ENCODE measurements around the gene COX7A2.
A peak's percentile ranks its signal among the peaks of the same experiment; 100 is the strongest.

The COX7A2 gene

DNA sequence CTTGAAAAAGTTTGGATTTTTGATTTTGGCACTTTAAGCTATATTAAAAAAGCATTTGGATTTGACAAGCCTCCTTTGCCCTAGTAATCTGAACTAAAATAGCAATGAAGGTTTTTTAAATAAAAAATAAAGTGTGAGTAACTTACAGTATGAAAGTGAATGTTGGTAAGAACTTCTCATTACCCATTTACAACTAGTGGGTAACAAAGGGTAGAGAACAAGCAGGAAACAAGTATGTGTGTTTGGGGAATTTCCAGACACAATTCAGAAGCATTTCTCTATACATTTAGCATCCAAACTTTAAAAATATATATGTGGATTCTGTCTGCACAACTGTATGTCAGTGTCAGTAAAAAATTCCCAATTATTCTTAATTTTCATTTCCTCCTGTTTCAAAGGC is 38.1 kb upstream of the COX7A2 start:
- TF ChIP-seq, protein P1, sequence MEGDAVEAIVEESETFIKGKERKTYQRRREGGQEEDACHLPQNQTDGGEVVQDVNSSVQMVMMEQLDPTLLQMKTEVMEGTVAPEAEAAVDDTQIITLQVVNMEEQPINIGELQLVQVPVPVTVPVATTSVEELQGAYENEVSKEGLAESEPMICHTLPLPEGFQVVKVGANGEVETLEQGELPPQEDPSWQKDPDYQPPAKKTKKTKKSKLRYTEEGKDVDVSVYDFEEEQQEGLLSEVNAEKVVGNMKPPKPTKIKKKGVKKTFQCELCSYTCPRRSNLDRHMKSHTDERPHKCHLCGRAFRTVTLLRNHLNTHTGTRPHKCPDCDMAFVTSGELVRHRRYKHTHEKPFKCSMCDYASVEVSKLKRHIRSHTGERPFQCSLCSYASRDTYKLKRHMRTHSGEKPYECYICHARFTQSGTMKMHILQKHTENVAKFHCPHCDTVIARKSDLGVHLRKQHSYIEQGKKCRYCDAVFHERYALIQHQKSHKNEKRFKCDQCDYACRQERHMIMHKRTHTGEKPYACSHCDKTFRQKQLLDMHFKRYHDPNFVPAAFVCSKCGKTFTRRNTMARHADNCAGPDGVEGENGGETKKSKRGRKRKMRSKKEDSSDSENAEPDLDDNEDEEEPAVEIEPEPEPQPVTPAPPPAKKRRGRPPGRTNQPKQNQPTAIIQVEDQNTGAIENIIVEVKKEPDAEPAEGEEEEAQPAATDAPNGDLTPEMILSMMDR (IDR thresholded peaks at IDR 0.05; ENCODE audit: low read depth, low read length), result no peak
- DNase-seq (ENCODE audit: low read depth in 2 of 2), result no peak
- no peak overlapping the region for H3K4me3 ChIP-seq (replicated peaks in 1 of 2; ENCODE audit: low read depth in 2 of 2, low read length in 2 of 2)

DNA sequence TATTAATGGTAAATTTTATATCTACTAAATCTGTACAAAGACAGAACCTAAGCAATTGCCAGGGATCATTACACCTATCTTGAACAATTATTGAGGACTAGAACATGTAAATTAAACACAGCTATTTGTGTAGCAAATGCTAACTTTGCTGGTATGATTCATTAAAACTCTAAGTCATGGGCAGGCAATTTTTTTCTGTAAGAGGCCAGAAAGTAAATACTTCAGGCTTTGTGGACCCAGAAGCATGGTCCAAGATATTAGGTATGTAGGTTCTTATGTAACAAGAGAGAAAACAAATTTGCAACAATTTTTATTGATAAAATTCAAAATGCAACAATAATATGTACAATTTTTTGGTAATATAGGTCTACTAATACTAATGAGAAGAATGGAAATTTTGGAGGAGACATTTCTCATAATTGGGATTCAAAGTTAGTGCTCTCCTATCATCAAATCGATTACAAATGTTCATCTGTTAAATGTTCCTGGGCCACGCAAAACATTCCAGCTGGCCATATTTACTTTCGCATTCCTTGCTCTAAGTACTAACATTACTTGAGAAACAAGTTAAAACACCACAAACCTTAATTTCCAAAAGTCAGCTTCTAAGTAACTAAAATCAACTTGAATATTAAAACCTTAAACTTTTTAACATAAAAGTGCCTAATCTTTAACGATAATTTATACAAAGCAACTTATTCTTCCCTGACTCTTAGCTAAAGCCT is 36.7 kb upstream of the COX7A2 start:
- H3K4me3 ChIP-seq (replicated peaks in 1 of 2; ENCODE audit: low read depth in 2 of 2, low read length in 2 of 2), result no peak overlapping the region
- no peak for DNase-seq (ENCODE audit: low read depth in 2 of 2)
- TF ChIP-seq, protein P1 (IDR thresholded peaks at IDR 0.05; ENCODE audit: low read depth, low read length), result no peak

DNA sequence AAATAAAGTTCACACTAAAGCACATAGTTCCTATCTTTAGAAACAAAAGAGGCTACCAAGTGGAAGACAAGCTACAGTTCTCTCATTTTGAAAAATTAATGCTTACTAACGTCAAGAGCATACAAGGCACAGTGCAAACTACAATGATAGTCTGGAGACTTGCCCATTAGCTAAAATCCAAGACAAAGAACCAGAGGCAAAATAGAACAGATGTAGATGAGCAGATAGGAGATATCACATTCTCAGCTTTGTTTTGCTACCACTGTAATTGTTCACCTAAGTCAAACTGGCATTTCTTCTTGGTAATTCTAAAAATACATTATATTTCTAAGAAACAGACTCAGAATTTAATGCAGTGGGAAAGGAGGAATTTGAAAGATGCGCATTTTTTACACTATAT is 35.8 kb upstream of the COX7A2 start:
- TF ChIP-seq, protein P1 (IDR thresholded peaks at IDR 0.05; ENCODE audit: low read depth, low read length), result no peak
- no peak for DNase-seq (ENCODE audit: low read depth in 2 of 2)
- no peak overlapping the region for H3K4me3 ChIP-seq (replicated peaks in 1 of 2; ENCODE audit: low read depth in 2 of 2, low read length in 2 of 2)

DNA sequence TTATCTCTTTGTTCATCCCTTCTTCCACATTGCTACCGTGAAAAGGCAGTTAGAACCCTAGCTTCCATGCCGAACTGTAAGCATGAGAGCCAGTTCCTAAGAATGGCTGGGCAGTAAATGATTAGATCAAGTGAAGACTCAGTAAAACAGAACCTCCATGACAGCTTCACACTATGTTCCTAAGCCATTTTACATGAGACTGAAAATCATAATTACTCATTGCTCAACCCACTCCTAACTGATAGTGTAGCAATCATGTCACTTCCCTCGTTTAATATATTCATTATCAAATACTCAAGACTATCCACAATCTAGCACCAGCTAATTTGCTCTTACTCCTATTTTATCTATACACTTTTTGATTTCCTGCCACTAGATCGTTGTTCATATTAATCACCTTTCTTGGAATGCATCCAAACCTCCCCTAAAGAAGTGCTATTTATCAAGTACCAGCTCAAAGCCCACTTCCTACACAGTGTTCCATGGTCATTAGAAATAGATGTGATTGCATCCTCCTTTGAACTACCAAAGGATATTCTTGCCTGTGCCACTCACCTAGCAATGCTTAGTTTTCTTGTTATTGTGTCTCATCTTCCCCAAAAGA is 35.0 kb upstream of the COX7A2 start:
- H3K4me3 ChIP-seq (replicated peaks in 1 of 2; ENCODE audit: low read depth in 2 of 2, low read length in 2 of 2), result no peak overlapping the region
- TF ChIP-seq, protein P1 (IDR thresholded peaks at IDR 0.05; ENCODE audit: low read depth, low read length), result no peak
- no peak for DNase-seq (ENCODE audit: low read depth in 2 of 2)

DNA sequence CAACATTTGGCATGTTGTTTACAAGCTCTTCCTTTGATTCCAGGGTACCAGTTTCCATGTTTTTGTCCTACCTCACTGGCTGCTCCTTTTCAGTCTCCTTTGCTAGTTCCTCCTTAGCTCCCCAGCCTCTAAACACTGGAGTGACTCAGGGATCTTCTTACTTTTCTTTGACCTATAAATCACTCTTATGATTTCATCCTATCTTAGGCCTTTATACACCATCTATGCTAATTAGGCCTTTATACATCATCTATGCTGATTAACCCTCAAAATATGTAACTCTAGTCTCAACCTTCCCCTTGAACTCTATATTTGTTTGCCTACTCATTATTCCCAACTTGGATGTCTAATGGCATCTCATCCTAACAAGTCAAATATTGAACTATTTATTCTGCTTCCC is 31.5 kb upstream of the COX7A2 start:
- no peak overlapping the region for H3K4me3 ChIP-seq (replicated peaks in 1 of 2; ENCODE audit: low read depth in 2 of 2, low read length in 2 of 2)
- peak; percentile 24 to 88 for DNase-seq (ENCODE audit: low read depth in 2 of 2)
- TF ChIP-seq, protein P1 (IDR thresholded peaks at IDR 0.05; ENCODE audit: low read depth, low read length), result no peak

DNA sequence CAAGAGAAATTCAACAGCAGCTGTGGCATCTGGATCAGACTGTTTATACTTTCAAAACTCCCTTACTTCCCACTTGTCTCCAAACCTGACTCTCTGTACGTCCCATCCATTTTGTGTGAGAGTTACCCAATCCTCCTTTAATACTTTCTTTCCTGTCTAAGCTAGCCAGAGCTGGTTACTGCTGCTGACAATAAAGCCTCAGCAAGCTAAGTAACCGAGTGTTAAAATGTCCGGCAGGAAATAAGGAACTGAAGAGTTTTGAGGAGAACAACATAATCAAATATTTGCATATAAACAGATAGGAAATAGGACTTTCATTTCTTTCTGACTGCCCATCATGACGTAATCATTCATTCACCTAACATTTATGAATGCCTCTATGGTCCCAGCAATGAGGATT is 29.4 kb upstream of the COX7A2 start:
- DNase-seq (ENCODE audit: low read depth in 2 of 2), result no peak
- TF ChIP-seq, protein P1 (IDR thresholded peaks at IDR 0.05; ENCODE audit: low read depth, low read length), result no peak
- no peak overlapping the region for H3K4me3 ChIP-seq (replicated peaks in 1 of 2; ENCODE audit: low read depth in 2 of 2, low read length in 2 of 2)
